Thyroid gland (tissue), 4 donors: ENCODE measurements around the gene PLCL1.

Experiments used
- POLR2A ChIP-seq, 2 donors: fragments of 450-650 bp; IDR thresholded peaks; one replicate each; pipeline ENCODE4 v1.6.1; 2017; ENCODE audit warnings: antibody characterized with exemption in 2 of 2, mild to moderate bottlenecking in 2 of 2, moderate library complexity in 1 of 2
- TF ChIP-seq, protein P1 (sequence below), 6 experiments: fragments of 200-600 bp in 3 of 6; fragments of 450-650 bp in 3 of 6; sonication (generic) in 3 of 6; IDR thresholded peaks; one replicate each; pipeline ENCODE4 v1.5.1; 2016 to 2019; ENCODE audit warnings: antibody characterized with exemption in 6 of 6, mild to moderate bottlenecking in 2 of 6, inconsistent platforms in 1 of 6, moderate library complexity in 1 of 6

DNA sequence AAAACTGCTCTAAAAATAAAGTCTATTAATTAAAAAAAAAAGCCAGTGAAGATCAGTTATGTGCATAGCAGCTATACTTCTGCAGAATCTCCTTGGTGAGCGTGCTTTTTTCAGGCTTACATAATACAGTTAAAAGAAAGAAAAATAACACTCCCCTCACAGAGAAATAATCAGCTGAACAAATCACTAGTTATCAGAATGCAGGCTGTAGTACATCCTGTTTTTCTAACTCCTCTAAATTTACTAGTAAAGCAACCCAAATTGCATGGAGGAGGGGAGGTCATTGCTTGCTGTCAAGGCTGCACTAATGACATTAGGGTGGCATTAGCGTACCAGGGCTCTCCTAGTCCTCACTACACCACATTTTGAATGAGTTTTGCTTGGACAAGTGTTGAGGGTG is 192.2 kb downstream of the PLCL1 start:
- TF ChIP-seq, protein P1, sequence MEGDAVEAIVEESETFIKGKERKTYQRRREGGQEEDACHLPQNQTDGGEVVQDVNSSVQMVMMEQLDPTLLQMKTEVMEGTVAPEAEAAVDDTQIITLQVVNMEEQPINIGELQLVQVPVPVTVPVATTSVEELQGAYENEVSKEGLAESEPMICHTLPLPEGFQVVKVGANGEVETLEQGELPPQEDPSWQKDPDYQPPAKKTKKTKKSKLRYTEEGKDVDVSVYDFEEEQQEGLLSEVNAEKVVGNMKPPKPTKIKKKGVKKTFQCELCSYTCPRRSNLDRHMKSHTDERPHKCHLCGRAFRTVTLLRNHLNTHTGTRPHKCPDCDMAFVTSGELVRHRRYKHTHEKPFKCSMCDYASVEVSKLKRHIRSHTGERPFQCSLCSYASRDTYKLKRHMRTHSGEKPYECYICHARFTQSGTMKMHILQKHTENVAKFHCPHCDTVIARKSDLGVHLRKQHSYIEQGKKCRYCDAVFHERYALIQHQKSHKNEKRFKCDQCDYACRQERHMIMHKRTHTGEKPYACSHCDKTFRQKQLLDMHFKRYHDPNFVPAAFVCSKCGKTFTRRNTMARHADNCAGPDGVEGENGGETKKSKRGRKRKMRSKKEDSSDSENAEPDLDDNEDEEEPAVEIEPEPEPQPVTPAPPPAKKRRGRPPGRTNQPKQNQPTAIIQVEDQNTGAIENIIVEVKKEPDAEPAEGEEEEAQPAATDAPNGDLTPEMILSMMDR (IDR thresholded peaks at IDR 0.05): no peak
- TF ChIP-seq POLR2A (IDR thresholded peaks at IDR 0.05): no peak
